K562 (cell line): Measurements from ENCODE around the gene TRIP12.

Source experiments
- FOXK2 ChIP-seq, 2 experiments: fragments of 450-650 bp; IDR thresholded peaks in 1 of 2; conservative IDR thresholded peaks in 1 of 2; 2 replicates each; pipeline ENCODE4 v1.6.1; 2016; ENCODE audit warnings: low read depth in 2 of 2, mild to moderate bottlenecking in 1 of 2
- JUN ChIP-seq, 2 experiments: sonication (generic) in 1 of 2; formaldehyde crosslinking in 1 of 2; IDR thresholded peaks; 2 replicates each; pipeline versions ENCODE4 v1.6.1 to v1.8.0; 2012 to 2022; ENCODE audit warnings: borderline replicate concordance in 2 of 2, mild to moderate bottlenecking in 2 of 2, improper control_type of control experiment in 1 of 2, low read depth in 1 of 2, low read length in 1 of 2, missing genetic modification reagents in 1 of 2
- NFXL1 ChIP-seq: fragments of 450-650 bp; formaldehyde crosslinking; IDR thresholded peaks from 2 replicates; pipeline ENCODE4 v1.4.0; 2021; ENCODE audit warnings: mild to moderate bottlenecking
- POLR2AphosphoS2 ChIP-seq: IDR thresholded peaks from 2 replicates; pipeline ENCODE4 v1.6.1; 2012; ENCODE audit warnings: low read length, improper control_type of control experiment
- SMAD1 ChIP-seq: fragments of 150-350 bp; IDR thresholded peaks from 2 replicates; pipeline ENCODE4 v1.6.1; 2014; ENCODE audit warnings: low read length, low read depth; ENCODE audit not compliant: partially characterized antibody
- ZNF217 ChIP-seq: sonication (generic); formaldehyde crosslinking; IDR thresholded peaks from 2 replicates; pipeline ENCODE4 v1.8.0; 2022; ENCODE audit warnings: mild to moderate bottlenecking, missing genetic modification reagents
- ZNF79 ChIP-seq: fragments of 250-450 bp; sonication (Bioruptor Pico); IDR thresholded peaks from 2 replicates; pipeline ENCODE4 v1.4.0; 2020; ENCODE audit warnings: low read depth, mild to moderate bottlenecking, moderate library complexity
- TF ChIP-seq, protein P1 (sequence below): fragments of 450-650 bp; IDR thresholded peaks from 2 replicates; pipeline ENCODE4 v1.6.1; 2016; ENCODE audit warnings: antibody characterized with exemption
- TF ChIP-seq, protein P2 (sequence below): sonication (generic); formaldehyde crosslinking; IDR thresholded peaks from 2 replicates; pipeline ENCODE4 v1.8.1; 2022; ENCODE audit warnings: missing genetic modification reagents
- TF ChIP-seq, protein P3 (sequence below), 3 experiments: IDR thresholded peaks in 2 of 3; conservative IDR thresholded peaks in 1 of 3; 2 replicates each; pipeline ENCODE4 v1.5.1; 2011 to 2012; ENCODE audit warnings: low read length in 3 of 3, mild to moderate bottlenecking in 3 of 3, control low read depth in 2 of 3, improper control_type of control experiment in 1 of 3, inconsistent platforms in 1 of 3, low read depth in 1 of 3, mixed read lengths in 1 of 3, moderate library complexity in 1 of 3; ENCODE audit not compliant: insufficient read depth in 2 of 3
- TF ChIP-seq, protein P4 (sequence below): fragments of 250-450 bp; sonication (Bioruptor Pico); IDR thresholded peaks from 2 replicates; pipeline ENCODE4 v1.4.0; 2020

DNA sequence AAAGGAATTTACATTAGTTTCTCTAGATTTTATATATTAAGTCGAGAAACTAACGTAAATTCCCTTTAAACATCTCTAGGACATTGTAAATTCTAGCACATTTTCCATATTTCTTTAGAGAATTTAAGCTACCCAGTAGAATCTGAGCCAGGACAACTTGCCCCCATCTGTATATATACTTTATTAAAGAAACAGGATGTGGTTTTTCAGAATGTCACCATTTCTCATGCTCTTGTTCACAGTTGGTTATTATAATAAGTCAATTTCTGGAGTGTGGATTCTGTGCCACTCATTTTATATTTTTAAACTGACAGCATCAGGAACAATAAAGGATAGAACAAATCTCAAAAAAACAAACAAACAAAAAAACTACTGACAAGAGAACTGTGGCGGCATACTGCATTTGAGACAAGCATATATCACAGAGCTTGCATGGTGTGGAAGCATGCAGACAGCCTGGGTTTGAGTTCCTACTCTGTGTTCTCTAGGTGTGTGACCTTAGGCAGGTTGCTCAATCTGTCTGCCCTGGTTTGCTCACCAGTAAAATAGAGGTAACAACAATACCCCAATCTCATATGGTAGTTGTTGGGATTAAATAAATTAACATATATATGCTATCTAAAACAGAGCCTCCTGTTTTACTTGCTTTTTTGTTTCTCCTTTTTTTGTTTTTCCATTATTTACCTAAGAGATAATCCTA lies 146.0 kb downstream of the TRIP12 start:
- TF ChIP-seq, protein P1, sequence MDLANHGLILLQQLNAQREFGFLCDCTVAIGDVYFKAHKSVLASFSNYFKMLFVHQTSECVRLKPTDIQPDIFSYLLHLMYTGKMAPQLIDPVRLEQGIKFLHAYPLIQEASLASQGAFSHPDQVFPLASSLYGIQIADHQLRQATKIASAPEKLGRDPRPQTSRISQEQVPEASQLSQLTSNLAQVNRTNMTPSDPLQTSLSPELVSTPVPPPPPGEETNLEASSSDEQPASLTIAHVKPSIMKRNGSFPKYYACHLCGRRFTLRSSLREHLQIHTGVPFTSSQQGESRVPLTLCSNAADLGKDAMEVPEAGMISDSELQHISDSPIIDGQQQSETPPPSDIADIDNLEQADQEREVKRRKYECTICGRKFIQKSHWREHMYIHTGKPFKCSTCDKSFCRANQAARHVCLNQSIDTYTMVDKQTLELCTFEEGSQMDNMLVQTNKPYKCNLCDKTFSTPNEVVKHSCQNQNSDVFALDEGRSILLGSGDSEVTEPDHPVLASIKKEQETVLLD, result no peak
- TF ChIP-seq, protein P2, sequence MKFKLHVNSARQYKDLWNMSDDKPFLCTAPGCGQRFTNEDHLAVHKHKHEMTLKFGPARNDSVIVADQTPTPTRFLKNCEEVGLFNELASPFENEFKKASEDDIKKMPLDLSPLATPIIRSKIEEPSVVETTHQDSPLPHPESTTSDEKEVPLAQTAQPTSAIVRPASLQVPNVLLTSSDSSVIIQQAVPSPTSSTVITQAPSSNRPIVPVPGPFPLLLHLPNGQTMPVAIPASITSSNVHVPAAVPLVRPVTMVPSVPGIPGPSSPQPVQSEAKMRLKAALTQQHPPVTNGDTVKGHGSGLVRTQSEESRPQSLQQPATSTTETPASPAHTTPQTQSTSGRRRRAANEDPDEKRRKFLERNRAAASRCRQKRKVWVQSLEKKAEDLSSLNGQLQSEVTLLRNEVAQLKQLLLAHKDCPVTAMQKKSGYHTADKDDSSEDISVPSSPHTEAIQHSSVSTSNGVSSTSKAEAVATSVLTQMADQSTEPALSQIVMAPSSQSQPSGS (CRISPR knock-in tag), result no peak
- TF ChIP-seq, protein P3, sequence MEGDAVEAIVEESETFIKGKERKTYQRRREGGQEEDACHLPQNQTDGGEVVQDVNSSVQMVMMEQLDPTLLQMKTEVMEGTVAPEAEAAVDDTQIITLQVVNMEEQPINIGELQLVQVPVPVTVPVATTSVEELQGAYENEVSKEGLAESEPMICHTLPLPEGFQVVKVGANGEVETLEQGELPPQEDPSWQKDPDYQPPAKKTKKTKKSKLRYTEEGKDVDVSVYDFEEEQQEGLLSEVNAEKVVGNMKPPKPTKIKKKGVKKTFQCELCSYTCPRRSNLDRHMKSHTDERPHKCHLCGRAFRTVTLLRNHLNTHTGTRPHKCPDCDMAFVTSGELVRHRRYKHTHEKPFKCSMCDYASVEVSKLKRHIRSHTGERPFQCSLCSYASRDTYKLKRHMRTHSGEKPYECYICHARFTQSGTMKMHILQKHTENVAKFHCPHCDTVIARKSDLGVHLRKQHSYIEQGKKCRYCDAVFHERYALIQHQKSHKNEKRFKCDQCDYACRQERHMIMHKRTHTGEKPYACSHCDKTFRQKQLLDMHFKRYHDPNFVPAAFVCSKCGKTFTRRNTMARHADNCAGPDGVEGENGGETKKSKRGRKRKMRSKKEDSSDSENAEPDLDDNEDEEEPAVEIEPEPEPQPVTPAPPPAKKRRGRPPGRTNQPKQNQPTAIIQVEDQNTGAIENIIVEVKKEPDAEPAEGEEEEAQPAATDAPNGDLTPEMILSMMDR (IDR thresholded peaks at IDR 0.05 in 2 of 3, conservative IDR thresholded peaks at IDR 0.05 in 1 of 3; ENCODE audit: insufficient read depth in 2 of 3, low read depth in 1 of 3, low read length in 3 of 3), result no peak
- no peak for TF ChIP-seq SMAD1
- no peak for TF ChIP-seq JUN (IDR thresholded peaks at IDR 0.05; ENCODE audit: borderline replicate concordance, low read depth, low read length)
- TF ChIP-seq JUN (CRISPR knock-in tag; IDR thresholded peaks at IDR 0.05; ENCODE audit: borderline replicate concordance), result no peak
- no peak for TF ChIP-seq NFXL1 (CRISPR knock-in tag)
- no peak for TF ChIP-seq ZNF79 (CRISPR knock-in tag)
- TF ChIP-seq, protein P4, sequence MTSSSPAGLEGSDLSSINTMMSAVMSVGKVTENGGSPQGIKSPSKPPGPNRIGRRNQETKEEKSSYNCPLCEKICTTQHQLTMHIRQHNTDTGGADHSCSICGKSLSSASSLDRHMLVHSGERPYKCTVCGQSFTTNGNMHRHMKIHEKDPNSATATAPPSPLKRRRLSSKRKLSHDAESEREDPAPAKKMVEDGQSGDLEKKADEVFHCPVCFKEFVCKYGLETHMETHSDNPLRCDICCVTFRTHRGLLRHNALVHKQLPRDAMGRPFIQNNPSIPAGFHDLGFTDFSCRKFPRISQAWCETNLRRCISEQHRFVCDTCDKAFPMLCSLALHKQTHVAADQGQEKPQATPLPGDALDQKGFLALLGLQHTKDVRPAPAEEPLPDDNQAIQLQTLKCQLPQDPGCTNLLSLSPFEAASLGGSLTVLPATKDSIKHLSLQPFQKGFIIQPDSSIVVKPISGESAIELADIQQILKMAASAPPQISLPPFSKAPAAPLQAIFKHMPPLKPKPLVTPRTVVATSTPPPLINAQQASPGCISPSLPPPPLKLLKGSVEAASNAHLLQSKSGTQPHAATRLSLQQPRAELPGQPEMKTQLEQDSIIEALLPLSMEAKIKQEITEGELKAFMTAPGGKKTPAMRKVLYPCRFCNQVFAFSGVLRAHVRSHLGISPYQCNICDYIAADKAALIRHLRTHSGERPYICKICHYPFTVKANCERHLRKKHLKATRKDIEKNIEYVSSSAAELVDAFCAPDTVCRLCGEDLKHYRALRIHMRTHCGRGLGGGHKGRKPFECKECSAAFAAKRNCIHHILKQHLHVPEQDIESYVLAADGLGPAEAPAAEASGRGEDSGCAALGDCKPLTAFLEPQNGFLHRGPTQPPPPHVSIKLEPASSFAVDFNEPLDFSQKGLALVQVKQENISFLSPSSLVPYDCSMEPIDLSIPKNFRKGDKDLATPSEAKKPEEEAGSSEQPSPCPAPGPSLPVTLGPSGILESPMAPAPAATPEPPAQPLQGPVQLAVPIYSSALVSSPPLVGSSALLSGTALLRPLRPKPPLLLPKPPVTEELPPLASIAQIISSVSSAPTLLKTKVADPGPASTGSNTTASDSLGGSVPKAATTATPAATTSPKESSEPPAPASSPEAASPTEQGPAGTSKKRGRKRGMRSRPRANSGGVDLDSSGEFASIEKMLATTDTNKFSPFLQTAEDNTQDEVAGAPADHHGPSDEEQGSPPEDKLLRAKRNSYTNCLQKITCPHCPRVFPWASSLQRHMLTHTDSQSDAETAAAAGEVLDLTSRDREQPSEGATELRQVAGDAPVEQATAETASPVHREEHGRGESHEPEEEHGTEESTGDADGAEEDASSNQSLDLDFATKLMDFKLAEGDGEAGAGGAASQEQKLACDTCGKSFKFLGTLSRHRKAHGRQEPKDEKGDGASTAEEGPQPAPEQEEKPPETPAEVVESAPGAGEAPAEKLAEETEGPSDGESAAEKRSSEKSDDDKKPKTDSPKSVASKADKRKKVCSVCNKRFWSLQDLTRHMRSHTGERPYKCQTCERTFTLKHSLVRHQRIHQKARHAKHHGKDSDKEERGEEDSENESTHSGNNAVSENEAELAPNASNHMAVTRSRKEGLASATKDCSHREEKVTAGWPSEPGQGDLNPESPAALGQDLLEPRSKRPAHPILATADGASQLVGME (CRISPR knock-in tag), result no peak
- no peak for TF ChIP-seq POLR2AphosphoS2
- TF ChIP-seq ZNF217 (CRISPR knock-in tag), result no peak
- TF ChIP-seq FOXK2 (conservative IDR thresholded peaks at IDR 0.05 in 1 of 2, IDR thresholded peaks at IDR 0.05 in 1 of 2; ENCODE audit: low read depth in 2 of 2), result no peak
